SK-N-MC (cell line): ENCODE measurements around the gene ISG20.

Experiments
- DNase-seq: peaks from one replicate; pipeline ENCODE4 v3.0.0-alpha.2; 2011; ENCODE audit warnings: low read depth, low spot score
- H3K27ac ChIP-seq: fragments of 200-600 bp; sonication (generic); 2 replicates; pipeline ENCODE4 v1.5.1; 2016; ENCODE audit warnings: mixed run types
- H3K36me3 ChIP-seq: fragments of 200-600 bp; sonication (generic); 2 replicates; pipeline ENCODE4 v1.6.1; 2017; ENCODE audit warnings: antibody characterized with exemption, low read length, mixed read lengths; ENCODE audit not compliant: insufficient read depth
- H3K4me3 ChIP-seq: fragments of 200-600 bp; sonication (generic); 2 replicates; pipeline ENCODE4 v1.5.1; 2016
- H3K9ac ChIP-seq: fragments of 200-600 bp; sonication (generic); 2 replicates; pipeline ENCODE4 v1.8.0; 2017; ENCODE audit warnings: mixed run types, mixed read lengths; ENCODE audit not compliant: insufficient read length
- H3K9me3 ChIP-seq: fragments of 200-600 bp; sonication (generic); 2 replicates; pipeline ENCODE4 v1.6.1; 2017; ENCODE audit warnings: low read depth, mild to moderate bottlenecking, antibody characterized with exemption, low read length, moderate library complexity, mixed read lengths
- EZH2 ChIP-seq: fragments of 200-600 bp; sonication (generic); IDR thresholded peaks from one replicate; pipeline ENCODE4 v1.6.1; 2017; ENCODE audit warnings: antibody characterized with exemption
- FOXP2 ChIP-seq: optimal IDR thresholded peaks from 2 replicates; pipeline ENCODE3; 2011; ENCODE audit warnings: mild to moderate bottlenecking, moderate library complexity; ENCODE audit not compliant: insufficient read depth; ENCODE audit errors: extremely low read length, control extremely low read depth
- POLR2AphosphoS5 ChIP-seq: IDR thresholded peaks from 2 replicates; pipeline ENCODE4 v1.6.1; 2012; ENCODE audit warnings: mild to moderate bottlenecking, low read depth, low read length, borderline replicate concordance

The ISG20 gene

GRCh38 chr15:88608607-88609181 lies 30.1 kb upstream of the ISG20 start:
- no peak overlapping the region for H3K27ac ChIP-seq
- no peaks in the 10 kb centered on the region for H3K9me3 ChIP-seq
- H3K36me3 ChIP-seq: no peaks in the 10 kb centered on the region
- TF ChIP-seq EZH2: no peak
- DNase-seq: no peak
- H3K4me3 ChIP-seq: no peak overlapping the region
- no peak overlapping the region for H3K9ac ChIP-seq

DNA sequence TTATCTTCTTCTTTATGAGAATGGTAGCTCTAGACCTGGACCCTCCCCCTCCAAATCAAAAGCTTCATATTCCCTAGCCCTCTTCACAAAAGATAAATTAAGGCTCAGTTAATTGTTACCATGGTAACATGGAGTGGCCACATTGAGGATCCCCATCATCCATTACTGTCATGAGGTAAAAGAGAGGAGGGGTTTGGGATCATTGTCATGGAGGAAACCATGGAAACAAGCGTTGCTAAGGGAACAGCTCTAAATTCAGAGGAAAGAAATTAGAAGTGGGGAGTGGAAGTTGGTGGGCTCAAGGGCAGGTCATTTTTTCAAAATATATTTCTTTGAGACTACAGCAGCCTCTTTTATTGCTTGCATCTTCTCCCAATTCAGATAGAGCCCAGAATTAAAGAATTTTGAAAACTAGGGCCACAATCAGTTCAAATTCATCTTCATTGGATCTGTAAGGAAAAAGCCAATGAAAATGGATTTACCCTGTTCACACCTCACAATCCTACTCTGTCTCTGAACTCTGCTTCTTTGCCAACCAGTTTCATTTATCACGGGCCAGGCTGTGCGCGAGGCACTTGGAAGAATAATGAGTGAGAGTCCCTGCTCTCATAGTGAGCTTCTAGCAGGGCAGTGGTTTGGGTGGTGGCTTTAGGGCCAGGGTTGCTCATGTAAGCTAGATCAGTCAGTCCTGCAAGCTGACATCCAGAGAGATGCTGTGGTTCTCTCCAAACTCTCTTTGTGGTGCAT lies 29.3 kb upstream of the ISG20 start:
- Histone ChIP-seq H3K4me3 (no peak overlapping the region), H3K27ac (no peak overlapping the region), H3K9ac (no peak overlapping the region), H3K9me3 (no peaks in the 10 kb centered on the region), H3K36me3 (no peaks in the 10 kb centered on the region)
- TF ChIP-seq POLR2AphosphoS5: no peak
- TF ChIP-seq FOXP2: no peak
- no peak for TF ChIP-seq EZH2
- DNase-seq: no peak

DNA sequence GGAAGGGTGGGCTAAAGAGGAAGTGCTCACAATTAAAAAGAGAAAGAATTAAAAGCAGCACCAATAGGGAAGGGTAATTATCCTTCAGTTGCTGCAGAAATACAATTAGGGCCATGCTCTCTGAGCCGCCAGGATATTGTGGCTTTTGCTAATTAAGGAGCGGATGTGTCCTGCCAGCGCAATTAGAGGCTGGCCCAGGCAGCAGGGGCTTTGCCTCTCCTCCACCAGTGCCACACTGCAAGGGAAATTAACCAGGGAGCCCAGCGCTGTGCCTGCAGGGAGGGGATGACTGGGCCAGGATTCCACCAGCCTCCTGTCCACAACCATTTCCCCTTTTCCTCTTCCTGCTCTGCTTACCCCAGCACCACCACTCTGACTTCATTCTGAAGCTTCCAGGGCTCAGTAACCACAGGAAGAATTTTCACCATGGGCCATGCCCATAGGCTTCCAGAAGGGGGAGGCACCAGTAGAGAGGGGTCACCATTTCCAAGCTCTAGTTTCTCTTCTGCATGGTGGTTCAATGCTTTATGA lies 28.1 kb upstream of the ISG20 start:
- H3K36me3 ChIP-seq: no peaks in the 10 kb centered on the region
- DNase-seq: no peak
- H3K9me3 ChIP-seq: no peaks in the 10 kb centered on the region
- no peak overlapping the region for H3K9ac ChIP-seq
- H3K4me3 ChIP-seq: no peak overlapping the region
- TF ChIP-seq FOXP2: no peak
- H3K27ac ChIP-seq: no peak overlapping the region

GRCh38 chr15:88612186-88612796 lies 26.5 kb upstream of the ISG20 start:
- H3K9ac ChIP-seq: no peak overlapping the region
- H3K27ac ChIP-seq: no peak overlapping the region
- H3K36me3 ChIP-seq: no peaks in the 10 kb centered on the region
- no peaks in the 10 kb centered on the region for H3K9me3 ChIP-seq
- no peak overlapping the region for H3K4me3 ChIP-seq
- no peak for DNase-seq
- TF ChIP-seq POLR2AphosphoS5: no peak
- no peak for TF ChIP-seq FOXP2
- no peak for TF ChIP-seq EZH2

GRCh38 chr15:88613074-88613944 lies 25.5 kb upstream of the ISG20 start:
- no peak for DNase-seq

DNA sequence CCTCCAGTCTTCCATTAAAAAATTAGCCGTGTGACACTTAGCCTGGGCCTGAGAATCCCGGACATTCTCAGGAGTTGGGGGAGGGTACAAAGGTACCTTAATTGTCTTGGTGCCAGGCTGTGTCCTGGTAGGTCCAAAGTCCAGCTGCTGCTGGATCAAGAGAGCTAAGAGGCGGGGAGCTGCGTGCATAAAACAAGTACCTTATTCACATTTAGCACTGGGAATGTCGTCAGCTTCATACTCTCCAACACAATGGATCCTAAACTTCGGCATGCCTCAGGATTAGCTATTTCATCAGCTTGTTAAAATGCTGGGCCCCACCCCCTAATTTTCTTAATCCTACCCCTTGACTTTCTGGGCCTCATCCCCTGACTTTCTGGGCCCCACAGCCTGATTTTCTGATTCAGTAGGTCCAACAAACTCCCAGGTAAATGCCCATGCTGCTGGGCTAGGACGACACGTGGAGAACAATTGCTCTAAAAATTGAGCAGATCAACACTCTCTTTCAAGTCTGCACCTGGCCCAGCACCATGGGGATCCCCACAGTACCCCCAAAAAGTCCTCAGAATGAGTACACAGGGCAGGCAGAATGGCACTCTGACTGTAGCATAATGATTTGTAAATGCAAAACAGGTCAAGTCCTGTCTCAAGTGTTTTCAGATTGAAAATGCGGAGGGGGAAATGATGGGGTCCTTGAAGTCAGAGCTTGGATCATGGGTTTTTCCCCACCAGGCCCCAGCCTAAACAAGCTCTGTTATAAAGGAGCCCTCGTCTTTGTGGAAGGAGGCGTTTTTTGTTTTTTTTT lies 23.3 kb upstream of the ISG20 start:
- Histone ChIP-seq H3K9ac (no peak overlapping the region), H3K4me3 (no peak overlapping the region), H3K9me3 (no peaks in the 10 kb centered on the region), H3K27ac (no peak overlapping the region), H3K36me3 (no peaks in the 10 kb centered on the region)
- DNase-seq: no peak
- TF ChIP-seq EZH2: no peak
- TF ChIP-seq FOXP2: no peak
- no peak for TF ChIP-seq POLR2AphosphoS5

More at GRCh38 chr15:88613074-88613944, 25.5 kb upstream of the ISG20 start:
- Histone ChIP-seq H3K27ac (no peak overlapping the region), H3K9me3 (no peaks in the 10 kb centered on the region), H3K9ac (no peak overlapping the region), H3K36me3 (no peaks in the 10 kb centered on the region), H3K4me3 (no peak overlapping the region)
- TF ChIP-seq POLR2AphosphoS5 (no peak), EZH2 (no peak), FOXP2 (no peak)

DNA sequence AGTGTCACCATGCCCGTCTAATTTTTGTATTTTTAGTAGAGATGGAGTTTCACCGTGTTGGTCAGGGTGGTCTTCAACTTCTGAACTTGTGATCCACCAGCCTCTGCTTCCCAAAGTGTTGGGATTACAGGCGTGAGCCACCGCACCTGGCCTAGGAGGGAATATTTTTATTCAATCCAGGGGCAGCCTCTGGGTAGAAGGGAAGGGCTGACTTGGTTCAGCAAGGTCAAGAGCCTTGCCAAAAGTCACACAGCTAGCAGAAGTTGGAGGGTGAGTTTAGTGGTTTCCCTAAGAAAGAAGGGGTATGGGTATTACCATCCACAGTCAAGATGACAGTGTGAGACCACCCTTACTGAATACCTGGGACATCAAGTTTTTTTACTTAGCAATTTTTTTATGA lies 22.6 kb upstream of the ISG20 start:
- no peak for DNase-seq
- TF ChIP-seq FOXP2: no peak
- TF ChIP-seq POLR2AphosphoS5: no peak
- TF ChIP-seq EZH2: no peak
- no peak overlapping the region for H3K9ac ChIP-seq
- no peak overlapping the region for H3K4me3 ChIP-seq
- H3K27ac ChIP-seq: no peak overlapping the region
- no peaks in the 10 kb centered on the region for H3K9me3 ChIP-seq
- H3K36me3 ChIP-seq: no peaks in the 10 kb centered on the region
